ENCODE data around the gene SMOC2. TPM values are rescaled to one million over a fixed set of nuclear protein-coding genes. Genes with fewer than 3 reads are reported as not detected.

Gene SMOC2
- total RNA-seq, 1 donor, result 0.36 TPM

GRCh38 chr6:168469926-168470325, 28.9 kb downstream of the SMOC2 start:
- H3K27ac ChIP-seq (ENCODE audit: low read depth, low read length), result no peak overlapping the region
- TF ChIP-seq CTCF (IDR thresholded peaks at IDR 0.05; ENCODE audit: extremely low read depth, low read depth, low read length), result no peak
- no peaks in the 10 kb centered on the region for H3K36me3 ChIP-seq (ENCODE audit: insufficient read depth, low read length)
- no peak for DNase-seq (ENCODE audit: insufficient read length, low spot score, missing footprints)
- no peaks in the 10 kb centered on the region for H4K20me1 ChIP-seq (ENCODE audit: insufficient read depth, low read length)
- H3K27me3 ChIP-seq (ENCODE audit: insufficient read depth, low read length), result no peaks in the 10 kb centered on the region
- no peak overlapping the region for H2AFZ ChIP-seq (ENCODE audit: low read length)
- no peak overlapping the region for H3K4me3 ChIP-seq (ENCODE audit: insufficient read depth, low read length)
- no peak overlapping the region for H3K4me2 ChIP-seq (ENCODE audit: insufficient read depth, low read length)
- H3K79me2 ChIP-seq (ENCODE audit: insufficient read depth, low read length), result no peaks in the 10 kb centered on the region
- peaks cover 4% of the 10 kb centered on the region for H3K9me3 ChIP-seq (ENCODE audit: low read depth, low read length)
- H3K4me1 ChIP-seq (ENCODE audit: insufficient read depth, low read length), result no peaks in the 10 kb centered on the region

- Histone ChIP-seq H2AFZ (ENCODE audit: low read length) (no peak overlapping the region), H4K20me1 (ENCODE audit: insufficient read depth, low read length) (no peaks in the 10 kb centered on the region), H3K4me1 (ENCODE audit: insufficient read depth, low read length) (no peaks in the 10 kb centered on the region), H3K27me3 (ENCODE audit: insufficient read depth, low read length) (no peaks in the 10 kb centered on the region), H3K79me2 (ENCODE audit: insufficient read depth, low read length) (no peaks in the 10 kb centered on the region), H3K4me2 (ENCODE audit: insufficient read depth, low read length) (no peak overlapping the region), H3K4me3 (ENCODE audit: insufficient read depth, low read length) (no peak overlapping the region), H3K9me3 (ENCODE audit: low read depth, low read length) (peaks cover 4% of the 10 kb centered on the region), H3K27ac (ENCODE audit: low read depth, low read length) (no peak overlapping the region), H3K36me3 (ENCODE audit: insufficient read depth, low read length) (no peaks in the 10 kb centered on the region)
- no peak for DNase-seq (ENCODE audit: insufficient read length, low spot score, missing footprints)
- no peak for TF ChIP-seq CTCF (IDR thresholded peaks at IDR 0.05; ENCODE audit: extremely low read depth, low read depth, low read length)
Measured at GRCh38 chr6:168472363-168472762, 31.4 kb downstream of the SMOC2 start.

GRCh38 chr6:168473197-168473596, 32.2 kb downstream of the SMOC2 start:
- Histone ChIP-seq H3K4me3 (ENCODE audit: insufficient read depth, low read length) (no peak overlapping the region), H3K4me2 (ENCODE audit: insufficient read depth, low read length) (no peak overlapping the region), H3K9me3 (ENCODE audit: low read depth, low read length) (peaks cover 4% of the 10 kb centered on the region), H3K27ac (ENCODE audit: low read depth, low read length) (no peak overlapping the region), H3K4me1 (ENCODE audit: insufficient read depth, low read length) (no peaks in the 10 kb centered on the region), H3K79me2 (ENCODE audit: insufficient read depth, low read length) (no peaks in the 10 kb centered on the region), H3K27me3 (ENCODE audit: insufficient read depth, low read length) (no peaks in the 10 kb centered on the region), H2AFZ (ENCODE audit: low read length) (no peak overlapping the region), H3K36me3 (ENCODE audit: insufficient read depth, low read length) (no peaks in the 10 kb centered on the region), H4K20me1 (ENCODE audit: insufficient read depth, low read length) (no peaks in the 10 kb centered on the region)
- no peak for DNase-seq (ENCODE audit: insufficient read length, low spot score, missing footprints)
- no peak for TF ChIP-seq CTCF (IDR thresholded peaks at IDR 0.05; ENCODE audit: extremely low read depth, low read depth, low read length)

- TF ChIP-seq CTCF (IDR thresholded peaks at IDR 0.05; ENCODE audit: extremely low read depth, low read depth, low read length), result no peak
- Histone ChIP-seq H3K9me3 (ENCODE audit: low read depth, low read length) (peaks cover 4% of the 10 kb centered on the region), H3K4me1 (ENCODE audit: insufficient read depth, low read length) (no peaks in the 10 kb centered on the region), H3K27ac (ENCODE audit: low read depth, low read length) (no peak overlapping the region), H2AFZ (ENCODE audit: low read length) (no peak overlapping the region), H4K20me1 (ENCODE audit: insufficient read depth, low read length) (no peaks in the 10 kb centered on the region), H3K4me2 (ENCODE audit: insufficient read depth, low read length) (no peak overlapping the region), H3K79me2 (ENCODE audit: insufficient read depth, low read length) (no peaks in the 10 kb centered on the region), H3K36me3 (ENCODE audit: insufficient read depth, low read length) (no peaks in the 10 kb centered on the region), H3K27me3 (ENCODE audit: insufficient read depth, low read length) (no peaks in the 10 kb centered on the region), H3K4me3 (ENCODE audit: insufficient read depth, low read length) (no peak overlapping the region)
- no peak for DNase-seq (ENCODE audit: insufficient read length, low spot score, missing footprints)
Measured at GRCh38 chr6:168475188-168476013, 34.4 kb downstream of the SMOC2 start.
